NCI-H2227 treated with DMSO at 0.1 percent for 48 hours (cell line): ENCODE data around the gene FAAP20.

ENCODE experiments used
- DNase-seq: peaks from one replicate; lab custom pipeline; 2025; lab: John Stamatoyannopoulos, UW

Gene FAAP20

DNA sequence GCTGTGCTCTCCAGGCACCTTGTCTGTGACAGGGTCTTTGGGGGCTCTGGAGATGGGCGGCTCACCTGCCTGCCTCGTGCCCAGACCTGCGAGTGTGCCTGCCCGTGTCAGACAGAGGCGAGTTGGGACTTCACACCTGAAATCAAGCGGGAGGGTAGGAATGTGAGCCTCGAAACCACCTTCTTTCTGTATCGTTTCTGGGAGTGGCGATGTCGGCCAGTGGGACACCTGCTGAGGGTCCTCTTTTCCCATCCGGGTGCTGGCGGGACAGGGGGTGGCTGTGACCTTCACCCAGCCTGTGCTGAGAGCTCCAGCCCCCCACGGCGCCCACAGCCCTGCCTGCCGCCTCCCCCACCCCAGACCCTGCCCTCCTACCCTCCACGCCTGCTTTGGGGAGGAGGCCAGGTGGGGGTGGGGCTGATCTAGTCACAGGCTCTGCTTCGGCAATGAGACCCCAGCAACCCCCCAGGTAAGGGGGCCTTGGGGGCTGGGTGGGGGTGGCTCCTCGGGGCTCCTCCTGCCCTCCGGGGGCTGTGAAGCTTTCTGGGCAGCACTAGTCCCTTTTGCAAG, 15.6 kb upstream of the FAAP20 start:
- no peak for DNase-seq

DNA sequence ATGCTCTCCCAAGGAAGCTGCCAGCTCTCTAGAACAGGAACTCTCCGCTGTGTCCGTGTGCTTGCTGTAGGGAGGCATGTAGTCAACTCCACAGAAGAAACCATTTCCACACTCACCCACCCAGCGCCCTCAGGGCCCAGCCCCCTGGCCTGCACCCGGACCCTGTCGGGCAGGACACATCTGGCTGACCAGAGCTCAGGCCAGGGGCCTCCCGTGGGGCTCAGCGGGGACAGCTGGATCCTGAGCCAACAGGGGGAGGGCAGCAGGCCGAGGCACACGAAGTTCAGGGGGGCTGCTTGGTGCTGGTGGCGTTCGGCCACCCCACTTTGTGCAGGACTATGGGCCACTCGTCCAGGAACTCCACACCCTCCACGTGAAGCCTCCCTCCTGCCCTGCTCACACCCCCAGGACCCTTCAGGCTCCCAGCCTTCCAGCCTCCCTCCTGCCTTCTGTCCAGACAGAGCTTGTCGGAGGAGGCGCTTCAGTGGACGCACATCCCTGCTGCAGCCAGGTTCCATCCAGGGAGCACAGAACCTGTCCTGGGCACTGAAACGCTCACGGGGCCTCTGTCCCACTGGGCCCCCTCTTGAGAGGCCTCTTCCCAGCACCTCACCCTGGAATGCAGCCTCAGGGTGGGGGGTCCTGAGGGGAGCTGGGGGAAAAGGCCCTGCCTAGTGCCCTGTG, 15.0 kb upstream of the FAAP20 start:
- DNase-seq = no peak

DNA sequence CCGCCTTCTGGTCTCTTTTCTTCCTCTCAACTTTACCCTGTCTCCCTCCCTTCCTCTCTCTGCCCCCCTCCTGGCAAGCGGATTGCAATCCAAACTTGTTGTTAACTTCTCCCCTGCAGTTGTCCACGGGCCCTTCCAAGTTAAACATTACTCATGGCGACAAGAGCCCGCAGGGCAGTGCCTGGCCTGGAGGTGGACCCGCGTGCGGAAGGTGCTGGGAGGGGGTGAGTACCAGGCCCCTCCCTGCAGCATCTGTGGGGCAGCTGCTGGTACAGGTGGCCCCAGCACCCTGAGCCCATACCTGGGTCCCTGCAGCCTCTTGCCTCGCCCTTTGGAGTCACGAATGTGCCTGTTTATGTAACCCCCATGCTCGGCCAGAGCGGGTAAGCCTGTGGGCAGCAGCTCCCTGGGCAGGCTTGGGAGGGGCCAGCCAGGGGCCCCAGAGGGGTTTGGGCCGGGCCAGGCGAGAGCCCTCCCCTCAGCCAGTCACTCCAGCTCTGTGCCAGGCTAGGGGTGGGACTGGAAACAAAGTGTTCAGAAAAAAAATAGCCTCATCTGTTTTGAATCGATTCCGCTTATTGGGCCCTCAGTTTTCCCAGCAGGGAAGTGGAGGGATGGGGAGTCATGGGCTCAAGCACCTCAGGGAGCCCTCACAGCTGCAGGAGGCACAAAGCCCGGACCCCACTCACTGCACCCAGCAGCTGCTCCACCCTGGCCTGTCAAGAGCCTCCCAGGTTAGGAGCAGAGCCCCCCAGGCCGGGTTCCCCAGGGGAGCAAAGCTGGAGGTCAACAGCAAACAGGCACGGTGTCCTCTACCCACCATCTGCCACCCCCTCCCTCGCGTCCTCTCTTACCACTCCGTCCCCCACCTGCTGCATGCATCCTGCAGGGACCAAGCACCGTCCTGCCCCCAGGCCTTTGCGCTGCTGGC, 14.0 kb upstream of the FAAP20 start:
- no peak for DNase-seq

DNA sequence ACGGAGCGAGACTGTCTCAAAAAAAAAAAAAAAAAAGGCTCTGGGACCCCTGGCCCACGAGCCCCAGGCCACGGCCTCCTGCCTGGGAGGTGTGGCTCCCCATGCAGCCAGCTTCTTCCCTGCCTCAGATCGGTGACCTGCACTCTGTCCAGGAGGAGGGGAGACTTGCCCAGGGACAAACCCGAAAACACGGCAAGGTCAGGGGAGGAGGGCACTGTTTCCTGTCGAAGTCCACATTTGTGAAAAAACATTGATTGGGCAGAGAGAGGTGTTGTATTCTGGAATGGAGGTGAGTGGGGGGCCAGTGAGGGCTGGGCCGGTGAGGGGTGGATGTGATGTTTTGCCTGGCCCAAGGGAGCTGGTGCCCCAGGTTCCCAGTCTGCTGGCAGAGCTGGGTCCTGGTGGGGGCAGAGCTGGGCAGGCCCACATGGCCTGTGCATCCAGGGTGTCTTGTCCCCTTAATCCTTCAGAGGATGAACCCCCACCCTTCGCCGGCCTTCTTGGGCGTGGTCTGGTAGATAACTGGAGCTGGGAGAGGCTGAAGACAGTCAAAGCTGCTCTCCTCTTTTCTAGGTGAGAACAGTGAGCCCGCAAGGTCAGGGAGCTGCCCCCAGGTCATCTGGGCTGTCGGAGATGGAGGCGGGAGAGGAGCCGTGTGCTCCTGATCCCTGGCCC, 12.4 kb upstream of the FAAP20 start:
- DNase-seq = no peak

DNA sequence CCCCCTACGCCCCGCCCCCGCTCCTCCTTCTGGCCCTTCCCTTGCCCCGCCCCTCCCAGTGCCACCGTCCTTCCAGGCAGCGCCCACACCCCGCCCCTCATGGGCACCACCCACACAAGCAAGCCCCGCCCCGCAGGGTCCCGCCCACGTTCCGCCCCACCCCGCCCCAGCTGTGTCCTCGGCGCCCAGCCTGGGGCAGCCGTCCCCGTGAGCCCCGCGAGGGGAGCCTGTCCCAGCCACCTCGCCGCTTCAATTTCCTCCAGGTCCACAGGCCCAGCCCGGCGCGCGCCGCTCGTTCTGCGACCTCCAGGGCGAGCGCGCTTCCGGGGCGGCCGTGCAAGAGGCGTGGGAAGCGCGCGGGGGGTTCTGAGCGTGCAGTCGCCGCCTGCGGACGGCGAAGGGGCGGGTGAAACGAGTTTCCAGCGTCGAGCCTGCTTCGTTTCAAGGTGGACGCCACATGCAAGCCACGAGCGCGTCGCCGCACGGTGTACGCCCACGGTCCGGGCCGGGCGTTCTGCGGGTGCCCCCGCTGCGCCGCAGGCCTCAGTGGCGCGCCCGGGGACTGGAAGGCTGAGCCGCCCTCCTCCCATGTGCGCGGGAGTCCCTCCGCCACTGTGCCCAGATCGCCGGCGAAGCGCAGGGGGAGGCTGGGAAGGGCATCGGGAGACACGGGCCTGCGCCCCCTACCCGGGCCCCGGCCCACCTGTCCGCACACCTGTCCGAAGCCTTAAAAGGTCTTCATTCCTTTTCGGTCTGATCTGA, 10.8 kb upstream of the FAAP20 start:
- DNase-seq = peak; percentile 29

DNA sequence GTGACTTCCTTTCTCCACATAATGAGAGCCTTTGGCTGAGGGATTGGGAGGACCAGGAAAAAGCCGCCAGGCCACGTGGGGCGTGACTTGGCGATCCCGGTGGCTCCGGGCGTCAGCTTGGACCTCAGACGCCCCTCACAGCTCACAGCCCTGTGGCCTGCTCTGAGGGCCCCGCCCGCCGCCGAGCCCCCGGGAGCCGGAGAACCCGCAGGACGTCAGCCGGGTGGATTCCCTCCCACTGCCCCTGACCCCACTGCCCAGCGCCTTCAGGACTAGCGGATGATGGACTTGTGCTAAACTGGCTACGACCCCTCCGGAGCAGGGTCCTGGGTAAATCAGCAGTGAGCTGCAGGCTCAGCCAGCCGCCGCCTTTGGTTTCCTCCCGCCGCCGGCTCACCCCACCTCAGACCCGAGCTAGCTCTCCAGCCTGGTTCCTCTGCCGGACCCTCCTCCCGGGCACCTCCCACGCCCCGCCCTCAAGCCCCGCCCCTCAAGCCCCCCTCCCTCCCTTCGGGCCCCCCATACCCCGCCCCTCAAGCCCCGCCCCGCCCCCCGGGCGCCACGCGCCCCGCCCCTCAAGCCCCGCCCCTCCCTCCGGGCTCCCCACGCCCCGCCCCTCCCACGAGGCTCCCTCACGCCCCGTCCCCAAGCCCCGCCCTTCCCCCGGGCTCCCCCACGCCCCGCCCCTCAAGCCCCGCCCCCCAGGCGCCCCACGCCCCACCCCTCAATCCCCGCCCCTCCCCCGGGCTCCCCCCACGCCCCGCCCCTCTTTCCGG, 10.0 kb upstream of the FAAP20 start:
- peak; percentile 29 for DNase-seq

DNA sequence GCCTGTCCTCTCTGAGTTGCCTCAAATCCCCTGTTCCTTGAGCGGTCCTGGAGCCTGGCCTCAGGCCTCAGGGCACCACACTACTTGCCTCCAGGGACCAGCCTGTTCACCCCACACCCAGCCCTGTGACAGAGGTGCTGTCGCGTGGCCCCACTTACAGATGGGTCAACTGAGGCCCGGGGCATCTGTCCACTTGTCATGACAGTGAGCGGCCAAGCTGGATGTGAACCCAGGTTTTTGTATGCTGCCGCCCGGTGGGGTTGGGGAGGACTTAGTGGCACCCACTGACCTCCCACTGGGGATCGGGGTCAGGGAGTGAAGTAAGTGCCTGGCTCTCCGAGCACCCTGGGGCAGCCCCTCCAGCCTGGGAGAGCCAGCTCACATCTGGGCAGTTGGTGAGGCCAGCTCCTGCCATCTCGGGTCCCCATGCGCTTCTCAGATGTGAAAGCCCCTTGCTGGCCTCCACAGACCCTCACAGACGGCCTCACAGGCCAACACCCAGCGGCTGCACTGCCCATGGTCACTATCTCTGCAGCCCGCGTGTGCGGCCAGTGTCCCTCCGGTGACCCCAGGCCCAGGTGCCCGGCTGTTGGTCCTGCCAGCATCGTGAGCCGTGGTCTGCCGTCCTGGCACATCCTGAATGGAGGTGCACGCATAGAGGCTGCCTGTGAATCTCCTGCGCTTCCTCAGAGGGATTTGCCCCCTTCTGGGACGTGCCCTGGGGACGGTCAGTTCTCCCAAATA, 9.3 kb upstream of the FAAP20 start:
- no peak for DNase-seq

DNA sequence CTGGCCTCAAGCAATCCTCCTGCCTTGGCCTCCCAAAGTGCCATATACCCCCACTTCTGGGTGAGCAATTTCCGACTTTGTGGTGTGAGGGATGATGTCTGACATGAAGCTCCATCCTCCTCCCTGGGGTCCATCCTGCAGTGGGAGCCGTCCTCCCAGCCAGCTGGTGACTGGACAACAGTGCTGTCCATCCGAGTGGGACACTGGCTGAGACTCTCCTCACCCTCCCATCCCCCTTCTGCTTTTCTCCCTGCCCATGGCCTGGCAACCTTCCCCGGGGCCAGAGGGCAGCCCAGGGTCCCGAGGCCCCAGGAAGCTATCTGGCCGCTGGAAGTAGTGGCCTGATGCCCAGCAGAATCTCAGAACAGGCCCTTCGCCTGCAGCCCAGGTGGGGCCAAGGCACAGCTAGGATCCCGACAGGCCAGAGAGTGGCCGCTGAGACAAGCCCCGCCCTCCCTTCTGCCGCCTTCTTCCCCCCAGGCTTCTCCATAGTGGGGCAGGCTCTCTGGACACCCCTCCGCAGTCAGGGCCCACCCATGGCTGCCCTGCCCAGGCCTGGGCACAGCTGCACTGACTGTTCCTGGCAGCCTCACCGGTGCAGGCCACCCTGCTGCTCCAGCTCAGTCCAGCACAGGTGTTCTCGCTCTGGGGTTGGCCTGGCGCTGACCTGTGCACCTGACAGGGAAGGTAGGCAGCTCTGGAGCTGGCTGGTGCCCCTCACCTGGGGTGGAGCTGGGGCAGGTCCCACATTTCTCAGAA, 8.4 kb upstream of the FAAP20 start:
- DNase-seq = no peak

DNA sequence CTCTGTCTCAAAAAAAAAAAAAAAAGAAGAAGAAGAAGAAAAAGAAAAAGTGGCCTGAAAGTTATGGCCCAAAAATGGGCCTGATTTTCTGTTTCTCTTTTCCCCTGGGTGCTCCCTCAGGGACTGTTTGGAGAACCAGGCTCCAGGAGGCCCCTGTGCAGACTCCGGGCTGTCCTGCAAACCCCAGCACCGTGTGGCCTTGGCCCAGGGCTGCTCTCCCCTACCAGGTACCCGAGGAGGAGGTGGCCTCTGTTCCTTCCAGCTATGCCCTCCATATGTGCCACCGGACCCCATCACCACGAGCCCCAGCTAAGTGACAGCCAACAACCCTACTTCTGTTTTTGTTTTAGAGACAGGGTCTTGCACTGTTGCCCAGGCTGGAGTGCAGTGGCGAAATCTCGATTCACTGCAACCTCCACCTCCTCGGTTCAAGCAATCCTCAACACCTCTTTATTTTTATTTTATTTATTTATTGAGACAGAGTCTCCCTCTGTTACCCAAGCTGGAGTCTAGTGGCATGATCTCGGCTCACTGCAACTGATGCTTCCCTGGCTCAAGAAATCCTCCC, 7.5 kb upstream of the FAAP20 start:
- DNase-seq = no peak

DNA sequence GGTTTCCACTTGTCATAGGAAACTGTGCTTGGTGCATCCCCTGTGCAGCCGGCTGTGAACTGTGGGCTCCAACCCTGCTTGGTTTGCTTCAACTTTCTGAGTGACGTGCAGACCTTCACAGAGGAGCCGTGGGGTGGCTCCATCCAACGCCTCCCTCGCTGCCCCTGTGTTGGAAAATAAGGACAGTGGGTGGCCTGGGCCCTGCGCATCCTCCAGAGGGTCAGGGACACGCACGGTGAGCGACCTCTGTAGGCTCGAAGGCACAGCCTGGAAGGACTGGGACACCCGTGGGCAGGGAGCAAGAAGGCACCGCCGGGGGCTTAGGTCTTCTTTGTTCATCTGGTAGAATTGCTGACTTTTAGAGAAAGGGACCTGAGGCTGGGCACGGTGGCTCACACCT, 6.5 kb upstream of the FAAP20 start:
- DNase-seq = no peak

DNA sequence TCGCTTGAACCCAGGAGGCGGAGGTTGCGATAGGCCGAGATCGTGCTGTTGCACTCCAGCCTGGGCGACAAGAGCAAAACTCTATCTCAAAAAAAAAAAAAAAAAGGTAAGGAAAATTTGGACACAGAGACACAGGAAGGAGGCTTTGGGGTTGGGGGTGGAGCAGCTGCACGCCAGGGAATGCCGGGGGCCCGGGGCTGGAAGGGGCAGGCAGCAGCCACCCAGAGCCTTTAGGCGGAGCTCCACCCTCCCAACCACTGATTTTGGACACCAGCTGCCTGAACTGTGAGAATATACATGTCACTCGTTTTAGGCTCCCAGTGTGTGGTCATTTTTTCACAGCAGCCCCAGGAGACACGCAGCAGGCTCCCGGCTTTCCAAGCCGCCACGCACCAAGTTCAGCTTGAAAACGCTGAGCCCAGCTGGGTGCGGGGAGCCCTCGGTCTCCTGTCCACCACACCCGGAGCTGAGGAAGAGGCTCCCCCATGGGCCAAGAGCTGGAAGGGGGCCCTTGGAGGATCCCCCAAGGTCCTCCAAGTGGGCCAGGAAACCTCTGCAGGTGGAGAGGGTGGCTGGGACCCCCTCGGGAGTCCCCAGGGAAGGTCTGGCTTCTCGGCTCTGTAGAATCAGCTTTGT, 5.9 kb upstream of the FAAP20 start:
- DNase-seq = no peak

DNA sequence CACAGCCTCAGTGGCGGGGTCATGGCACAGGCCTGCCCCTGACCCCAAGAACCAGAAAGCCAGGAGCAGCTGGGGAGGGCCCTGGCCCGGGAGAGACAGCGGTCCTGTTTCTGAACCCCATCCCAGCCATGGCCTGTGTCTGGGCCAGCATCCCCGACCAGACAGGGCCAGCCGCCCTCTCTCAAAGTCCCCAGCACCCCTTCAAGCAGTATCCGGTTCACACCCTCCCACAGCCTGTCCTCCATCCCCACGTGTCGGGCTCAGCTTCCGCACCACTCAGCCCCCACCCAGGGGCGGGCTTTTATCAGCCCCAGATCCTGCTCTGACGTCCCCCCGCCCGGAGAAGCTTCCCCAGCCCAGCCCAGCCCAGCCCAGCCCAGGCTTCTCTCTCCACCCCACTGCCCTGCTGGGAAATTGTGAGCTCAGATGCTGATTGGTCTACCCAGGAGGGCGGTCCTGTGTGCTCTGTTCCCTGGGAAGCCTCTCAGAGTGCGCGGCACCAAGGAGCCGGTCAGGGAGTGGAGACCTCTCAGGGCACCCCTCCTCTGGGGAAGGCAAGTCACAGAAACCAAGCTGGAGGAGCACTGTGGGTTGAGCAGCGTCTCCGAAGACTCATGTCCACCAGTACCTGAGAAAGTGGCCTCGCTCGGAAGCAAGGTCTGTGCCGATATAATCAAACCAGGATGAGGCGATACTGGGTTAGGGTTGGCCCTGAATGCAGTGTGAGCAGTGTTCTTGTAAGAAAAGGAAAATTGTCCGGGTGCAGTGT, 4.7 kb upstream of the FAAP20 start:
- DNase-seq = no peak

DNA sequence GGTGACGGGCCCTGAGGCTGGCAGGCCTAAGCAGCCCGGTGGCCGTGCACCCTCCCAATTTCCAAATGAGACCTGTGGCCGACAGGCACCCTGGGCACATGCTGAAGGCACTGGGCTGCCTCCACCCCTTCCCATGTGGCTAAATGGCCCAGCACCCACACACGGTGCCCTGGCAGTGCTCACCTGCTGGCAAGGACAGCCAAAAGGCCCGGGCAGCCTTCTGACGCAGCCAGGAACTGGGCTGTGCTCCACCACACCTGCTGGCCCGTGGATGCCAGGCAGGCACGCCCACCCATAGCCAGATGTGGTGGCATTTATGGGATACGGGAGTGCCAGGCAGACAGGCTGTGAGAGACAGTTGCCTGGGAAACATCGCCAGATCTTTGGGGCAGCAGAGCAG, 4.0 kb upstream of the FAAP20 start:
- DNase-seq = no peak

DNA sequence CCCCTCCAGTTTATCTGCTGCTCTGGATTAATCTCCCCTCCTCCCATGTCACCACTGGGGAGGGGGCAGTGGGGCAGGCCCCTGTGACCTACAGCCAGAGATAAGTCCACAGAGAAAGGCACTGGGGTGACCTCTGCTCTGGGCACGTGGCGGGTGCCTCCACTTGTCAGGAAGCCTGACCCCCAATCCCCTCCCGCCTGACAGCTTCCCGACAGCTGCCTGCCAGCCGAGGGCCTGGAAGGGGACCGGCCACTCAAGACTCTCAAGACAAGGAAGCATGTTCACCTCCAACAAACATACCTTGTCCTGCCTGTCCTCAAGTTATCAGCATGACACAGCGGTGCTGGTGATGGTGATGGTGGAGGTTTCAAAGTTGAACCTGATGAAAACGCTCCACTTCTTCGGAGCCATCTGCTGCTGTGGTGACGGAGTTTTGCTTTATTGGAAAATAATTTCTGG, 3.2 kb upstream of the FAAP20 start:
- DNase-seq = no peak

DNA sequence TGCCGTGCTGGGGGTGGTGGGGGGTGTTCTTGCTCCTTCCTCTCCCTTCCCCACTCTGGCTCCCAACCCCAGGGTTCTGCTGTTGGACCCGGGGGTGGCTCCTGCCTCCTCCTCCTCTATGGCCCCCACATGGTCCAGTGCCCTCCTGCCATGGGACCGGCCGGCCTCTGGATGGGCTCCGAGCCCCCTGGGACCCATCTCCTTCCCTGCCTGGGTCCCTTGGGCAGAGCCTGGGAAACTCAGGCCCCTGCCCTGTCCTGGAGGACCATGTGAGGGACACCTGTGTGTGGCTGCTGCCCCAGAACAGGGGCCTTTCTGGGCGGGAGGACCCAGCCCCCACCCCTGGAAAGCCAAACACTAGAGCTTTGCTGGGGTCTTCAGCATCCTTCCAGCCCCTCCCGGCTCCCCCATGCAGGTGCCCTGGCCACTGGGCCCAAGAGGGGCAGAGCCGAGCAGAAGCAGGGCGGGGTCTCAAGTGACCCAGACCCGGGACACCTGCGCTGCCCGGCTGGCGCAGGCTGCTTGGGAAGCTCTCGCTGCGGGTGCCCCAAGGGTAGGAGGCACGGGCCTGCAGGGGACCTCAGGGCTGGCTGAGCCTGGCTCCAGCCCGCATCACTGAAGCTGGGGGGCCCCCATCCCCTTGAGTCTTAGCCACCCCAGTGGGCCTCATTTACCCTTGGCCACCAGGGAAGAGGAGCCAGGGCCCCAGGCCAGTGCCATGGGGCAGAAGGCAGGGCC, 2.5 kb upstream of the FAAP20 start:
- no peak for DNase-seq

DNA sequence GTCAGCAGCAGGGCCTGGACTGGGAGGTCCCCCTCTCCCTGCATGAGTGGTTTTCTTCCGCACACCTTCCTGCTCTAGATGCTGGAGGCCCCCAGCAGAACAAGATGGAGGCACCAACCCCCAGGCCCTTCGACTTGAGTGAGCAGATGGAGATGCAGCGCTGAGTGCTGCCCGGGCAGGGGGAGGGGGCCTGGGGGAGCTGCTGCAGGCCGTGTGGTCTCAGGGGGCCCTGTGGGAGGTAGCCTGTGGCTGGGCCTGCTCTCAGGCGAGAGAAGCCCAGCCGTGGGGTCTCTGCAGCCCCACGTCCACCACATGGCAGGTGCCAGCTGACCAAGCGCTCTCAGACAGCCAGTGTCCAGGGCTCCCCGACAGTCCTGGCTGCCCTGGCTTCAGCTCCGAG, 1.2 kb upstream of the FAAP20 start:
- no peak for DNase-seq
